ENCODE results near the gene RBCK1. TPM values are rescaled to one million over a fixed set of nuclear protein-coding genes. Genes with fewer than 3 reads are reported as not detected.

Gene RBCK1
- total and polyA plus RNA-seq, 7 donors = 34.1 to 52.5 (median 43.1) TPM

- H3K4me3 ChIP-seq = peak overlapping the region; percentile 65
- peak overlapping the region; percentile 5 for H3K27ac ChIP-seq
- no peaks in the 10 kb centered on the region for H3K4me1 ChIP-seq
- peak; percentile 39 to 45 (median 40) for ATAC-seq
- peaks cover 0 to 24% (median 2%) of the 10 kb centered on the region in 3 donors for H3K27me3 ChIP-seq (ENCODE audit: insufficient read depth in 3 of 3, low read length in 2 of 3)
- no peaks in the 10 kb centered on the region for H3K9me3 ChIP-seq
- no peaks in the 10 kb centered on the region for H3K36me3 ChIP-seq (ENCODE audit: insufficient read depth in 1 of 2, low read depth in 1 of 2)
- peak; percentile 62 to 63 for DNase-seq
- intact Hi-C loops (cut with DNase I) = no loop called here
- WGBS, 3 donors = 1 to 2% (median 1%) methylated on average over 76 to 93 of the region's 93 CpGs
- TF ChIP-seq CTCF (IDR thresholded peaks at IDR 0.05) = no peak
Observed at GRCh38 chr20:380763-381580, 27.1 kb upstream of the RBCK1 start.

GRCh38 chr20:381581-382290, 26.4 kb upstream of the RBCK1 start:
- Histone ChIP-seq H3K27ac (no peak overlapping the region), H3K27me3 (ENCODE audit: insufficient read depth in 3 of 3, low read length in 2 of 3) (peaks cover 0 to 24% (median 2%) of the 10 kb centered on the region in 3 donors), H3K36me3 (ENCODE audit: insufficient read depth in 1 of 2, low read depth in 1 of 2) (no peaks in the 10 kb centered on the region), H3K4me1 (no peaks in the 10 kb centered on the region), H3K4me3 (peak overlapping the region; percentile 65), H3K9me3 (no peaks in the 10 kb centered on the region)
- no peak for TF ChIP-seq CTCF (IDR thresholded peaks at IDR 0.05)
- ATAC-seq (peak; percentile 67 to 79 (median 69)), DNase-seq (peak; percentile 71 to 82)
- intact Hi-C loops (cut with DNase I) = no loop called here
- 2 to 4% (median 3%) methylated on average over 27 to 49 of the region's 49 CpGs for WGBS, 3 donors

- no peak overlapping the region for H3K4me3 ChIP-seq
- ATAC-seq = peak in 3 of 4 donors; percentile 29 to 41 (median 31)
Observed at GRCh38 chr20:382291-383115, 25.6 kb upstream of the RBCK1 start.

More at GRCh38 chr20:382291-383115, 25.6 kb upstream of the RBCK1 start:
- H3K36me3 ChIP-seq (ENCODE audit: insufficient read depth in 1 of 2, low read depth in 1 of 2) = no peaks in the 10 kb centered on the region
- intact Hi-C loops (cut with DNase I) = no loop called here
- H3K4me1 ChIP-seq = no peaks in the 10 kb centered on the region
- no peak for TF ChIP-seq CTCF (IDR thresholded peaks at IDR 0.05)
- no peaks in the 10 kb centered on the region for H3K9me3 ChIP-seq
- no peak for DNase-seq
- WGBS, 3 donors = 68 to 82% (median 72%) methylated on average over 7 to 8 of the region's 8 CpGs
- no peak overlapping the region for H3K27ac ChIP-seq
- H3K27me3 ChIP-seq (ENCODE audit: insufficient read depth in 3 of 3, low read length in 2 of 3) = peaks cover 0 to 24% (median 2%) of the 10 kb centered on the region in 3 donors
